GM12891 (cell line): Measurements from ENCODE around the gene NIP7. TPM values are rescaled to one million over a fixed set of nuclear protein-coding genes. Genes with fewer than 3 reads are reported as not detected.
"Not testable (repeated sequence)": the region's sequence is repeated elsewhere in the genome, so short reads cannot be mapped to it uniquely, and the experiment has no call there.

Source experiments
- DNase-seq: peaks from one replicate; pipeline ENCODE4 v3.0.0; 2011; ENCODE audit warnings: low spot score; ENCODE audit not compliant: insufficient read length
- FAIRE-seq: peaks from 2 replicates; lab custom pipeline; 2011; peaks lifted over from hg19 to GRCh38; lab: Jason Lieb, UNC
- PAX5 ChIP-seq: IDR thresholded peaks from 2 replicates; pipeline ENCODE4 v1.6.1; 2011; ENCODE audit warnings: low read length, moderate library complexity, mild to moderate bottlenecking; ENCODE audit not compliant: insufficient read depth, severe bottlenecking
- POLR2A ChIP-seq: IDR thresholded peaks from 2 replicates; pipeline ENCODE4 v1.6.1; 2011; ENCODE audit warnings: low read depth, low read length, control low read depth
- POLR2AphosphoS5 ChIP-seq: IDR thresholded peaks from 2 replicates; pipeline ENCODE4 v1.6.1; 2011; ENCODE audit warnings: low read depth, low read length, control low read depth
- POU2F2 ChIP-seq: IDR thresholded peaks from 2 replicates; pipeline ENCODE4 v1.6.1; 2011; ENCODE audit warnings: low read depth, mild to moderate bottlenecking, control low read depth, low read length, moderate library complexity
- SPI1 ChIP-seq: IDR thresholded peaks from 2 replicates; pipeline ENCODE4 v1.6.1; 2011; ENCODE audit warnings: low read depth, low read length, control low read depth
- TAF1 ChIP-seq: IDR thresholded peaks from 2 replicates; pipeline ENCODE4 v1.6.1; 2011; ENCODE audit warnings: low read depth, low read length, control low read depth
- polyA plus RNA-seq: library from polyadenylated mRNA; unstranded; fragments of >200 nt; gene quantifications from one replicate; pipeline ENCODE4 v1.2.1, GENCODE V29; 2012; ENCODE audit warnings: low read depth, missing spikeins, inconsistent platforms; ENCODE audit not compliant: missing spikeins

The NIP7 gene
- 26.6 TPM for polyA plus RNA-seq

GRCh38 chr16:69339289-69340094 lies at the start of gene NIP7, which contains the start of gene COG8:
Gene NIP7, plus strand, starts transcription at chr16:69339772. Its CDS starts 58 bp downstream, at chr16:69339830.
Gene COG8, minus strand, starts transcription at chr16:69339564. Its CDS starts 12 bp downstream, at chr16:69339552.
- peak; percentile 89 for FAIRE-seq
- peak; percentile 94 for TF ChIP-seq TAF1
- TF ChIP-seq POU2F2: peak; percentile 48; the same call in 1 of the 2 replicates
- peak; percentile 94 for TF ChIP-seq POLR2A
- peak; percentile 89 for TF ChIP-seq POLR2AphosphoS5
- TF ChIP-seq SPI1: peak; percentile 53
- no peak for TF ChIP-seq PAX5
- peak; percentile 88 for DNase-seq

- DNase-seq, FAIRE-seq: not testable (repeated sequence)
These were observed 47.9 kb upstream of the NIP7 start for GRCh38 chr16:69291657-69292056.

- no peak for TF ChIP-seq TAF1
- TF ChIP-seq PAX5: no peak
- no peak for TF ChIP-seq SPI1
- no peak for TF ChIP-seq POU2F2
- no peak for TF ChIP-seq POLR2AphosphoS5
- no peak for TF ChIP-seq POLR2A
- FAIRE-seq (no peak), DNase-seq (no peak)
These were observed 46.2 kb upstream of the NIP7 start for GRCh38 chr16:69293401-69293800.

- no peak for DNase-seq
- FAIRE-seq: no peak
- TF ChIP-seq TAF1 (no peak), POLR2AphosphoS5 (no peak), PAX5 (no peak), POLR2A (no peak), POU2F2 (no peak), SPI1 (no peak)
These were observed 45.5 kb upstream of the NIP7 start for GRCh38 chr16:69294051-69294450.

GRCh38 chr16:69296771-69297170 lies 42.8 kb upstream of the NIP7 start:
- FAIRE-seq, DNase-seq: not testable (repeated sequence)

GRCh38 chr16:69298261-69298660 lies 41.3 kb upstream of the NIP7 start:
- DNase-seq (no peak), FAIRE-seq (no peak)
- no peak for TF ChIP-seq SPI1

- TF ChIP-seq POU2F2 (no peak), POLR2A (no peak)
- no peak for FAIRE-seq
- no peak for DNase-seq
These were observed 38.4 kb upstream of the NIP7 start for GRCh38 chr16:69301187-69301586.

GRCh38 chr16:69301861-69302260 lies 37.7 kb upstream of the NIP7 start:
- FAIRE-seq: peak; percentile 23
- TF ChIP-seq POU2F2 (no peak), PAX5 (no peak), POLR2A (no peak), POLR2AphosphoS5 (no peak), SPI1 (no peak), TAF1 (no peak)
- no peak for DNase-seq

GRCh38 chr16:69302301-69302700 lies 37.3 kb upstream of the NIP7 start:
- FAIRE-seq: no peak
- no peak for DNase-seq
- TF ChIP-seq POU2F2 (no peak), POLR2AphosphoS5 (no peak), POLR2A (no peak), SPI1 (no peak), TAF1 (no peak), PAX5 (no peak)

- TF ChIP-seq POLR2AphosphoS5 (no peak), TAF1 (no peak), POU2F2 (no peak), POLR2A (no peak), PAX5 (no peak), SPI1 (no peak)
- no peak for DNase-seq
- FAIRE-seq: no peak
These were observed 33.5 kb upstream of the NIP7 start for GRCh38 chr16:69306031-69306430.
